ENCODE data around the gene PEF1.
"Not testable (repeated sequence)": the region's sequence is repeated elsewhere in the genome, so short reads cannot be mapped to it uniquely, and the experiment has no call there.

PEF1 gene

DNA sequence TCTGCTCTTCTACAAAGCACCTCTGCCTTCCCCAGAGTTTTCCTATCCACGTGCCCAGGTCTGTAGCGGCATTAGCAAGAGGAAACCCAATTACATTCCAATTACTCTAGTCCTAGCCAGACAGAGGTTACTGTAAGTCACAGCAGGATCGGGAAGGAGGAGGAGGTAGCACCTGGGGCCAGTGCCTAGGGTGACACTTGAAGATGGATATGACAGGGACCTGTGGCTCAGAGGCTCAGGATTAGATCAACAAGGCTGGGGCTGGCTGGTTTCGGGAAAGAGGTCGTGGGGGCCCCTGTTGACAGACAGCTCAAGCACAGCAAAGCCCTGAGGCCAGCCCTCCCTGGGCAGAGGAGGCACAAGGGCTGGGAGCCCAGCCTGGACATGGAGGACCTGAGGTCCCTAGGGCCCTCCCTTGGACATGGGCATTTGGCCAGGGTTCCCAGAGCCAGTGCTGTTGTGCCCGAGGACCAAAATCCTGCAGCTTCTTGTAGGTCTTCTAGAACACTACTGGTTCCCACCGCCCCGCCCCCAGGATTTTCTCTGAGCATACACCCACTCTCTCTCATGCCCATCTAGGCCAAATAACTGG lies 30.2 kb downstream of the PEF1 start:
- no peak for DNase-seq (ENCODE audit: low read depth in 2 of 2)

DNA sequence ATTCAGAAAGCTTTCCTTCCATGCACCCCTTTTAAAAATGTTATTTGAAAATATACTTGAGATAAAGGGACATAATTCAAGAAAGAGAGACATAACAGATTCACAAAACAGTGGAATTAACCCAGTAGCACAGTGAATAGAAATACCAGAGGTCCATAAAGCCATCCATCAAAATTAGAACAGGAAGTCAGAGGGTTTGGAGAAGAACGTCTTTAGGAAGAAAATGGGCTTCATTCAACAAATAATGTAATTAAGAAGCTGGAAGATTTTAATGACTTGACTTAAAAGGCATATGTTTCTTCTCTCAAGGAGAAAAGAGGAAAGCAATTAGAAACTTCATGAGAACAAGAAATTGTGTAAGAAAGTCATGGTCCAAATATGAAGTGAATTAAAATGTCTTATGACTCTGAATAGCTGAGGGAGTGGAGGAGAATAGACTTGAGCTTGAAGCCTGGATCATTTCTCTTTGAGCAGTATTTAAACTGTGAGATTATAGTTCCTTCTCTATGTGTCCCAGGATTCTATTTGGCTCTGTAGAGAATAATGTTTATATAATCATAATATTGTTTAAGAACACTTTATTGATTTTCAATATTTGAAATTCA lies 35.1 kb downstream of the PEF1 start:
- no peak for DNase-seq (ENCODE audit: low read depth in 2 of 2)

DNA sequence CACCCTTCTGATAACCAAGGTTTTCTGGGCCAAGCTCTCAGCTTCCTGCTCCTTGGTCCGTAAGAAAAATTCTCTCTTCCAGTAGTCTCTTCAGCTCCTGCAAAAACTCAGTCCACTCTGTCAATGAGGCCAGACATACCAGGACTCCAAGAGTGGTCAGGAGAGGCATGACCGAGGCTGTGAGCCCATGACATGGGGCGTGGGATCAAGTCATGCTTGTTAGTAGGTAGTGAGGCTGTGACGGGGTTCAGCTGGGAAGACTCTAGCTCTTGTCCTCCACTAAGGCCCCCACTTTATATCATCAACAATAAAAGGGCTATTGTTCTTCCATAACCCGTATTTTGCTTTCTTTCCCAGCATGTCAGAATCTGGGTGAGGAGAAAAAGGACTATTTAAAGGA lies 37.3 kb downstream of the PEF1 start:
- DNase-seq (ENCODE audit: low read depth in 2 of 2), result no peak

DNA sequence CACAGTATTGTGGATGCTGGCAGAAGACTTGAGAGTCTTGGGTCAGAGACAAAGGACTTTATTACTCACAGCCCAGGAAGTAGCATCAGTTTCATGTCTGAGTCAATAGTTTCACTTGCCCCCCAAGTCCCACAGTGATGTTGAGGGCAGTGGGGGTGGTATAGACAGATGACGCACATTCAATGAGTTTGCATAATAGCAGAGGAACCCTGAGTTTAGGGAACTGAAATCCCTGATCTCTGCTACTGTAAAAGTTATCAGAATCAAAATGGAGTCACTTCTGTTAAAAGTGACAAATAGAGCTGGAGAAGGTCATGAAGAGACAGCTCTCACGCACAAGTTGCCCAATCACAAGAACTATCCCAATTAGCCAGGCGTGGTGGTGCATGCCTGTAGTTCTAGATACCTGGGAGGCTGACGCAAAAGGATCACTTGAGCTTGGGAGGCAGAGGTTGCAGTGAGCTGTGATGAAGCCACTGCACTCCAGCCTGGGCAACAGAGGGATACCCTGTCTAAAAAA lies 38.7 kb downstream of the PEF1 start:
- DNase-seq (ENCODE audit: low read depth in 2 of 2), result no peak

DNA sequence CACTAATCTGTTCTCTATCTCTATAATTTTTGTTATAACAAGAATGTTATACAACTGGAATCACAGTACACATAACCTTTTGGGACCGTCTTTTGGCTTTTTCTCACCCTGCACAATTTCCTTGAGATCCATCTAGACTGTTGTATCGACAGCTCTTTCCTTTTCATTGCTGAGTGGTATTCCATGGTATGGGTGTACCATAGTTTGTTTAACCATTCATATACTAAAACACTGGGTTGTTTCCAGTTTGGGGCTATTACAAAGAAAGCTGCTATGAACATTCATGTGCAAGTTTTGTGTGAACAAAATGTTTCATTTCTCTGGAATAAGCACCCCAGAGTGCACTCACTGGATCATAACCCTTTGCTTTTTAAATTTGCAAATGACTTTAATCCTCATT lies 42.6 kb downstream of the PEF1 start:
- DNase-seq (ENCODE audit: low read depth in 2 of 2), result no peak

DNA sequence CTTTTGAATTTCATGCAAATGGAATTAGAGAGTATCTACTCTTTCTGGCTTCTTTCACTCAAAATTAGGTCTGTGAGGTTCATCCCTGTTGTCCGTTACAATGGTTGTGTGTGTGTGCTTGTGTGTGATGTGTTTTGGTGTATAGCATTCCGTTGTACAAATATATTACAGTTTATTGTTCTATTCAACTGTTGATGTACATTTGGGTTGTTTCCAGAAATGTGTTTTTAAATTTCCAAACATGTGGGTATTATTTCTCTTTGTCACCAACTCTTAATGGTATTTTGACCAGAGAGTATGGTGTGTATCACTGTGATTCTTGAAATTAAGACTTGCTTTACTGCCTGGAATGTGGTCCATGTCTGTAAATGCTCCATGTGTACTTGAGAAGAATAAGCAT lies 44.0 kb downstream of the PEF1 start:
- no peak for DNase-seq (ENCODE audit: low read depth in 2 of 2)

DNA sequence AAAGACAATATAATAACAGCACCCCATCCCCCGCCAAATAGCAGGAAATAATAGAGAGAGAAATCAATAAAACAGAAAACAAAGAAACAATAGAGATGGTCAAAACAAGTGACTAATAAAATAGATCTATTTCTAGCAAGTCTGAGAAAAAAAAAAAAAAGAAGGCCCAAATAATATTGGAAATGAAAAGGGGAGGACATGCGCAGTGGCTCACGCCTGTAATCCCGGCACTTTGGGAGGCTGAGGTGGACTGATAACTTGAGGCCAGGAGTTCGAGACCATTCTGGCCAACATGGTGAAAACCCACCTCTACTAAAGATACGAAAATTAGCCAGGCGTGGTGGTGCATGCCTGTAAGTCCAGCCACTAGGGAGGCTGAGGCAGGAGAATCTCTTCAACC lies 45.7 kb downstream of the PEF1 start:
- no peak for DNase-seq (ENCODE audit: low read depth in 2 of 2)

DNA sequence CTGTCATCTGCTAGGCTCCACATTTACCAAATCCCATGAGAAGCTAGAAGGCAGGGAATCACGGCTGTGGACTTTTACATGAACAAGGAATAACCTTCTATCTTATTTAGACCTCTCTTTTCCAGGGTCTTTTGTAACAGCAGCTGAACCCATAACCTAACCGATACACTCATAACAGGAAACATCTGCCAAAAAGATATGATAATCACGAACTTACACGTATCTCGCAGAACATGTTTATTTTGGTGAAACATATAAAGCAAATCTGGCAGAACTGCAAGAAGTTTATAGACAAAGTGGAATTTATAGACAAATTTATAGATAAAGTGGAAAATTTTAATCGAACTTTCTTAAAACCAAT lies 48.0 kb downstream of the PEF1 start:
- DNase-seq (ENCODE audit: low read depth in 2 of 2), result no peak

DNA sequence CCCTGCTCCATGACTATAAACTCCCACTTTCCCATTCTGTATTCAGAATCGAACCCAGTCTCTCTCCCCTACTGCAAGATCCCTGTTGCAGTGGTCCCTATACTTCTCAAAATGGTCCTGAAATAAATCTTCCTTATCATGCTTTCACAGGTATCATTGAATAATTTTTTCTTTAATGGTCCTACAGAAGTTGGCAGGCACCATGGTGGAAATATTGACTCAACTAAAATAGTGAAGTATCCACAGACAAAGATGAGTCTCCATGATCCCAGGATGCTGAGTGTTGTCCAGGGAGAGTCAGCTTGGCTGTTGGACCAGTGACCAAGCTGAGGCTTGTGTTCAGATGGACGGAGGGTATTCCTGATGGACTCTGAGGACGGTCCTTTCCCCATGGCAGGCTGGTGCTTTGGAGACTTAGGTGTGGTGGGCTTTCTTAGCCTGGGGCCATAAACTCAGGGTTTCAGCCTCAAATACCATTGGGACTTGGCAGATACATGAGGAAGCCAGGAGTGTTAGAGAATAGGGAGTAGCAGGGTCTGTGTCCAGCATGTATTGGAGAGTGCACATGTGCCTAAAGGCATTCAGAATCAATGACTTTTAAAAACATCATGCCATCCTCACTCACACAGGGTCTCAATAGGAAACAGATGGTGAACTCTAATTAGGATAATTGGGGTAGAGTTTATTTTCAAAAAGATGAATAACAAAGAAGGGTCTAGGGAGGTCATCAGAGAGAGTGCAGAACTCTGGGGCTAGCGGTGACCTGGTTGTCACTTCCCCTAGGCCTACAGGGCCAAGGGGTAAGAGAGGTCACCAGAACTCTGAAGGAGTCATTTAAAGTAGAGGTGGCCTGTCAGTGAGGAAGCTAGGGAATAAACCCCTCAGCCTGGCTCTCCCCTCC lies 48.6 kb downstream of the PEF1 start:
- DNase-seq (ENCODE audit: low read depth in 2 of 2), result no peak

DNA sequence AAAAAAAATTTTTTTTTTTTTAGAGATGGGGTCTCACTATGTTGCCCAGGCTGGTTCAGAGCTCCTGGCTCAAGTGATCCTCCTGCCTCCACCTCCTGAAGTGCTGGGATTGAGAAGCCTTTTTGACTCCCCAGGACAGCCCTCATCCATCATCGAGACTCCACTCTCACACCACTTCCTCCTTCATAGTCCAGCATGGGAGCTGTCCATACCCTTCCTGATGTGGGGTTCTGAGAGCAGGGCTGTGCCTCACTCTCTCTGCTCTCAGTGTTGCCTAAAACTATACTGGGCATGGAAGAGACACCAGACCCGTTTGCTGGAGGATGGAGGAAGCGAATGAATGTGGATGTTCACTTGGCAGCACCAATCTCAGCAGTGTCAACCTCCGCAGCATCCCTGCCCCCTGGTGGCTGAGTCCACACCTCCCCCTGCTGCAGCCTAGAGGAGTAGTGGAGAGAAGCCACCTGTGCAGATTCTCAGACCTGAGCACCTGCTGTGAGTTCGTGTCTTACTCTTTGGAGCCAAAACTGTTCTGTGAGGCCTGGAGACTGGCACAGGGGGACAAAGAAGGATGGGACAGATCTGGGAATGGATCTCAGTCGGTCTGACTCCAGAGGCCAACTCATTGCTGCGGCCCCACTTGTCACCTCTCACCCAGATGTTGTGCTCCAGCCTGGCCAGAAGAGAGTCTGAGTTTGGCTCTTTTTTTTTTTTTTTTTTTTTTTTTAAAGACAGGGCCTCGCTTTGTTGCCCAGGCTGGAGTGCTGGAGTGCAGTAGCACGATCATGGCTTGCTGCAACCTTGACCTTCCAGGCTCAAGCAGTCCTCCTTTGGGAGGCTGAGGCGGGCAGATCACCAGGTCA lies 50.7 kb downstream of the PEF1 start:
- peak in 1 of 2 donors; percentile 51 for DNase-seq (ENCODE audit: low read depth in 2 of 2)

DNA sequence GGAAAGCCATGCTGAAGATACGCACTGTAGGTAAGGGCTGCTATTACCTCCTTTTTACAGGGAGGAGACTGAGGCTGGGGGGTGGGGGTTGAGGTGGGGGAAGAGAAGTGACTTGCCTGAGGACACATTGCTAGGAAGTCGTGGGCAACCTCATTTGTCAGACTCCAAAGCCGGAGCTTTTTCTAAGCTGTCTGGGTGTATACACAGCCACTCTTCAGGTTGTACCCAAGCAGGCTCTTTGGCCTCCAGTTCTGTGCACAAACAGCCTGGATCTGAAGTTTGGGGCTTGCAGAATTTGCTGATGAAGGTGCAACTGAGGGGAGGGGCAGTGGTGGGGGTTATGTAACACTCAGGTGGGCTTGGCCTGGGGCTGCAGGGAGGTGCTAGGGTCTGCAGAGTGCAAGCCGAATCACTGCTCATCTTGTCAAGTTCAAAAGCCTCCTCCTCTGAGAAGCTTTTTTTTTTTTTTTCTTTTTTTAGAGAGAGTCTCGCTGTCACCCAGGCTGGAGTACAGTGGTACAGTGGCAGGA lies 51.5 kb downstream of the PEF1 start:
- no peak for DNase-seq (ENCODE audit: low read depth in 2 of 2)

DNA sequence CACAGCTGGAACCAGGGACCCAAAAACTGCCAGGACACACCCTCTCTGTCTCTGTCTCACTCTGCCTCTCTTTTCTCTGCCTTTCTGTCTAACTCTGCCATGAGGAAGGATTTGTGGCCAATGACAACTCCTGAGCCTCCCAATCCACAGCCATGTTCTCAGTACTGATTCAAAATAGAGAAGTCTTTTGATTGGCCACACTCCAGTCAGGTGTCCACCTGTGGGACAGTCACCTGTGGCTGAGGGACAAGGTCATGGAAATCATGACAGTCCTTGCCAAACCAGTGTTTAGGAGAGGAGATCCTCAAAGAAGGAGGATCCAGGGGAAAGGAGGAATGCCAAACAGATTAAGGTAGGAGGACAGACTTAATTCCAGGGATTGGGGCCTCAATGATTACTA lies 52.5 kb downstream of the PEF1 start:
- no peak for DNase-seq (ENCODE audit: low read depth in 2 of 2)

DNA sequence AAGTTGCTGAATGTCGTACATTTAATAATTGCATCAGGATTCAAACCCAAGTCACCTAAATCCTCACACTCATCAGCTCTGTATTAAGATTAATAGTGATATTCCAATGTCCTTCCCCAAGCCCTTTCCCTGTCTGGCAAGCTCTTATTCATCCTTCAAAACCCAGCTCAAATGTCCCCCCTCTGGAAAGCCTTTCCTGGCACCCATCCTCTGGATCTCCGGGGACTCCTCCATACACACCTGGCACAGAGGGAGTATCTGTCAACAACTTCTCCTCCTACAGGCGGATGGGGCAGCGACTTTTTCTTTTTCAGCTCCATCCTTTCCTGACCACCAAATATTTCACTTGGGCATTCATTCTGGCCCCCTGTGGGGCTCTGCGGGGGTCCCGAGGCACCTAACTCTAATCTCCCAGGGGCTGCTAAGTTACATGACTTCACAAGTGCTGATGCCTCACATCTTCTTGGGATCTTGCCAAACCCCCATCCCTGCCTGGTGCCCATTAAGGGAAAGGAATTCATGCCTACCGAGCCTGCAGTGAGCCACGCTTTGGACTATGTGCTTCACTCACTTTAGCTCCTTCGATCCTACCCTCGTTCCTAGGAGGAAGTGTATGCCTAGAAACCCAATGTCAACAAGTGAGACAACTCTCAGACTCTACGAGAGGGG lies 53.1 kb downstream of the PEF1 start:
- DNase-seq (ENCODE audit: low read depth in 2 of 2), result no peak

DNA sequence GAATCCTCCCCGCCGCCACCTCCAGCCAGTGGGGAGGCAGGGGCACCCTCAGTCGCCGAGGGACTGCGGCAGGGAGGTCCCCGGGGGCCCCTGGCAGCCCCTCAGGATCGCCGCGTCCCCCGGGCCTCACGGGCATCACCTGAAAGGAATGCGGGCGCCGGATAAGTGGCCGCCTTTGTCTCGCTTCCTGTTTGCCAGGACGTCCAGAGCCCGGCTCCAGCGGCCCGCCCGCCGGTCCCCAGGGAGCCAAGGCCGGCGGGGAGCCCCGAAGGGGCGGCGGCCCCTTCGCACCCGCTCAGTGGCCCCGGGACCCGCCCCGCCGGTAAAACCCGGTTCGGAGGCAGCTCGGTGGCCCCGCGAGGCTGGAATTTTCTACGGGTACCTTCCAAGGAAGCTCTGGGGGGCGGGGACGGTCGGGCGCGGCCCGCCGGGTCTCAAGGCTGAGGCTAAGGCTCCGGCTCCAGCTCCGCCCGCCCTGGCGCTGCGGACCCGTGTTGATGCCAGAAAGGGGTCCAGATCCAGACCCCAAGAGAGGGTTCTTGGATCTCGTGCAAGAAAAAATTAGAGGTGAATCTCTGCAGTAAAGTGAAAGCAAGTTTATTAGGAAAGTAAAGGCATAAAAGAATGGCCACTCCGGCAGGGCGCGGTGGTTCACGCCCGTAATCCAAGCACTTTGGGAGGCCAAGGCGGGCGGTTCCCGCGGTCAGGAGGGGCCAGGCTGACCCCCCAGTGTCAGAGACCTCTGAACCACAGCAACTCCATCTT lies 55.7 kb downstream of the PEF1 start:
- DNase-seq (ENCODE audit: low read depth in 2 of 2), result no peak

DNA sequence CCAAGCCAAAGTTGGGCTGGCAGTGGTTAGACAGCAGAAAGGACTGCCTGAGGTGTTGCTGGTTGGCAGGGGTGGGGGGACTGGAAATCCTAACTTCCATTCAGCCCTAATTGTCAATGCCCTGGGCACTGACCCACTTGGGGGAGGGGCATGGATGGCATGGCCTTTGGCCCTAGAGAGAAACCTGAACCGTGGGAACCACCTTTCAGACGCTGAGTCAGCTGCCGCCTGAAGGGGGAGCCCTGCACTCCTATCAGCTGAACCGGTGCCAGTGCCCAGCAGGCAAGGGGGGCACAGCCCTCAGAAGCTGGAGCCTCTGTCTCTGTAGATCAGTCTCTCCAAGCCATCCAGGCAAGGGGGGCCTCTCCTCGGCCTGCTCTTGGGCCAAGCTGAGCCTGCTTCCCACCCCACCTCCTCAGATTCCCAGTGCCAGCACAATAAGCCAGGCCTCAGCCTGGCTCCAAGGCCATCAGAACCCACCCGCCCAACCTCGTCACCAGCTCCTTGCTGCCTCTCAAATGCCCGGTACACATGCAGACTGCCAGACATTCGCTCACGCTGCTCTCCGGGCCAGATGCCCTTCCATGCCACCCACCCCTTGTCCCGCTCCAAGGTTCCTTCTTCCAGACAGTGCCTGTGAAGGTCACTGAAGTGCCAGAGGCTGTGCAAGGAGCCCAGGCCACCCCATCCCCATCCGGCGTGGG lies 56.8 kb downstream of the PEF1 start:
- no peak for DNase-seq (ENCODE audit: low read depth in 2 of 2)

DNA sequence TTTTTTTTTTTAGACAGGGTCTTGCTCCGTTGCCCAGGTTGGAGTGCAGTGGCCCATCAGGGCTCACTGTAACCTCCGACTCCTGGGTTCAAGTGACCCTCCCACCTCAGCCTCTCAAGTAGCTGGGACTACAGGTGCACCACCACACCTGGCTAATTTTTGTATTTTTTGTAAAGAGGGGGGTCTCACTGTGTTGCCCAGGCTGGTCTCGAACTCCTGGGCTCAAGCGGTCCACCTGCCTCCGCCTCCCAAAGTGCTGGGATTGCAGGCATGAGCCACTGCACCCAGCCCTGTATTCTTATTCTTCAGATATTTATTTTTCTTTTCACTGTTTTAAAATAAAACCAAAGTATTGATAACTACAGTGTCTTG lies 57.4 kb downstream of the PEF1 start:
- DNase-seq (ENCODE audit: low read depth in 2 of 2), result not testable (repeated sequence)

DNA sequence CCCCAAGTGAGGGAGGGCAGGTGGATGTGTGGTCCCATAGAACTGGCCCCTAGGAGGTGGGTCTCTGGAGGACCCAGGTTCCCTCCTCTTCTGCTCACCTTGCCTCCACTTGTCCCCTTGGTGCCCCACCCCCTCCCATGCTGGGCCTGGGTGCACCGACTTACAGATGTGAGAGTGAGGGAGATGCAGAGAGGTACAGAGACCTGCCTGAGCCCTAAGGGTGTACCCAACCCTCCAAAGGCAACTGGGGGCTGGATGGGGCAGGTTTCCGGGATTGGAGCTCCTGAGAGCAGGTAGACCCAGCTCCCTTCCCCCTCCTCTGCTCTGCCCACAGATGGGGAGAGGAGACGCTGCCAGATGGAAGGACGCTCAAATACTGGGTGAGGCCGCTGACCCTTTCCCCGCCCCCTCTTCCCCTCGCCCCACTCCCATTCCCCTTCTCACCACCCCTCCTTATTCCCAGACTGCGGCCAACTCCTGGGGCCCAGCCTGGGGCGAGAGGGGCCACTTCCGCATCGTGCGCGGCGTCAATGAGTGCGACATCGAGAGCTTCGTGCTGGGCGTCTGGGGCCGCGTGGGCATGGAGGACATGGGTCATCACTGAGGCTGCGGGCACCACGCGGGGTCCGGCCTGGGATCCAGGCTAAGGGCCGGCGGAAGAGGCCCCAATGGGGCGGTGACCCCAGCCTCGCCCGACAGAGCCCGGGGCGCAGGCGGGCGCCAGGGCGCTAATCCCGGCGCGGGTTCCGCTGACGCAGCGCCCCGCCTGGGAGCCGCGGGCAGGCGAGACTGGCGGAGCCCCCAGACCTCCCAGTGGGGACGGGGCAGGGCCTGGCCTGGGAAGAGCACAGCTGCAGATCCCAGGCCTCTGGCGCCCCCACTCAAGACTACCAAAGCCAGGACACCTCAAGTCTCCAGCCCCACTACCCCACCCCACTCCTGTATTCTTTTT lies 58.0 kb downstream of the PEF1 start:
- DNase-seq (ENCODE audit: low read depth in 2 of 2), result no peak

DNA sequence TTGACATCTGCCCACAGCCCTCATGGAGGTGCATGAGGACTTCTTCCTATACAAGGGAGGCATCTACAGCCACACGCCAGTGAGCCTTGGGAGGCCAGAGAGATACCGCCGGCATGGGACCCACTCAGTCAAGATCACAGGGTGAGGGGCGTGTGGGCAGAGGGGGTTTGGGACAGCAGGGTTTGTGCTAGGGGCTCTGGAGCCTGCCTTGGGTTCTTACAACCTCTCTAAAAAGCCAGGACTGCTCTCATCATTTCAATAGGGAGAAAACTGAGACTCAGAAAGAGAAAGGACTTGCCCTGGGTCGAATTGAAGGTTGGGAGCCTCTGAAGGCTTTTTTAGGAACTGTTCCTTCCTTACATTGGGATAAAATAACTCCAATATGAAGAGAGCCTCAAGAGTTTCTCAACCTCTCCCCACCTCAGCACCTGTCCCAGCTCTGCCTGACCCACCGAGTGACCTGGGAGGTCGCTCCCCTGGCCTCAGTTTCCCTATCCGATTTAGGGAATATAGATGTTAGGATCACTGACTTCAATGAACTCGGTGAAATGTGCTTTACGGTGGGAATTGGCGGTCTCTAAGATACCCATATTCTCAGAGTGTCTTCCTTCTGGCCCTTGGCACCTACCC lies 58.8 kb downstream of the PEF1 start:
- no peak for DNase-seq (ENCODE audit: low read depth in 2 of 2)

All from stimulated activated CD4-positive, alpha-beta T cell treated with anti-CD3 and anti-CD28 coated beads, Interleukin-1b, Interleukin-23, amount 100 ng/mL, for 1 hour (primary cell).